GM12892 (cell line): ENCODE measurements around the gene TMEM260.

Experiments
- POLR2A ChIP-seq: IDR thresholded peaks from 2 replicates; pipeline ENCODE4 v1.6.1; 2011; ENCODE audit warnings: low read depth, low read length, control low read depth
- POLR2AphosphoS5 ChIP-seq: IDR thresholded peaks from 2 replicates; pipeline ENCODE4 v1.6.1; 2011; ENCODE audit warnings: low read depth, low read length, control low read depth
- TAF1 ChIP-seq: IDR thresholded peaks from 2 replicates; pipeline ENCODE4 v1.6.1; 2011; ENCODE audit warnings: low read depth, mild to moderate bottlenecking, control low read depth, low read length, borderline replicate concordance

DNA sequence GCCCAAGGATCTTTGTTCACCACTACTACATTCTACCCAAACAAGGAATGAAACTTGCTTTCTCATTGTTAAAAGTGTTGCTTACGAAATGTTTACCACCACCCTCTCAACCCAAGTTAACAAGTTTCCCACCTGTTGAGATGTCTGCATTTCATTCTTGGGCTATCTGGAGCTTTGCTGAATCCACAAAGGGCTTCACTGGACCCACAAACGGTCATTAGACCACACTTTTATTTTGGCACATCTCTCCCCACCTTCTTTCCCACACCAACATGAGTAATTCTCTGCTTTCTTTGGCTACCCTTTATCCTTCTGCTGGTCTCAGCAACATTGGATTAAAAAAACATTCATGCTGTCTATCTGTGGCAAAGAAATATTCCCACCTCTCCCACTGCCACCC lies 78.0 kb downstream of the TMEM260 start:
- TF ChIP-seq POLR2A: no peak
- TF ChIP-seq POLR2AphosphoS5: no peak
- TF ChIP-seq TAF1: no peak
